NCI-H446 treated with DMSO at 0.1 percent for 48 hours (cell line): ENCODE results near the gene MTHFD1L.
"Not testable (repeated sequence)": the region's sequence is repeated elsewhere in the genome, so short reads cannot be mapped to it uniquely, and the experiment has no call there.

ENCODE experiments used
- DNase-seq: peaks from one replicate; lab custom pipeline; 2025; lab: John Stamatoyannopoulos, UW

MTHFD1L gene

GRCh38 chr6:151068761-151069312 is 203.3 kb downstream of the MTHFD1L start:
- no peak for DNase-seq

GRCh38 chr6:151069641-151070040 is 204.1 kb downstream of the MTHFD1L start:
- no peak for DNase-seq

GRCh38 chr6:151070631-151071051 is 205.1 kb downstream of the MTHFD1L start:
- DNase-seq, result no peak

- DNase-seq, result no peak
Observed at GRCh38 chr6:151071295-151071694, 205.8 kb downstream of the MTHFD1L start.

- DNase-seq, result no peak
Observed at GRCh38 chr6:151073146-151073545, 207.6 kb downstream of the MTHFD1L start.

GRCh38 chr6:151073701-151074100 is 208.2 kb downstream of the MTHFD1L start:
- no peak for DNase-seq

- DNase-seq, result no peak
Observed at GRCh38 chr6:151075005-151075404, 209.5 kb downstream of the MTHFD1L start.

GRCh38 chr6:151075527-151075926 is 210.0 kb downstream of the MTHFD1L start:
- no peak for DNase-seq

- DNase-seq, result no peak
Observed at GRCh38 chr6:151075930-151076555, 210.5 kb downstream of the MTHFD1L start.

- DNase-seq, result no peak
Observed at GRCh38 chr6:151078655-151079054, 213.2 kb downstream of the MTHFD1L start.

GRCh38 chr6:151081656-151082055 is 216.2 kb downstream of the MTHFD1L start:
- DNase-seq, result no peak

GRCh38 chr6:151082079-151082478 is 216.6 kb downstream of the MTHFD1L start:
- DNase-seq, result no peak

GRCh38 chr6:151084275-151084674 is 218.8 kb downstream of the MTHFD1L start:
- no peak for DNase-seq

- not testable (repeated sequence) for DNase-seq
Observed at GRCh38 chr6:151087055-151087454, 221.6 kb downstream of the MTHFD1L start.

GRCh38 chr6:151087861-151088598 is 222.5 kb downstream of the MTHFD1L start:
- DNase-seq, result no peak

GRCh38 chr6:151088599-151088935 is 223.1 kb downstream of the MTHFD1L start:
- no peak for DNase-seq

GRCh38 chr6:151088963-151089362 is 223.5 kb downstream of the MTHFD1L start:
- no peak for DNase-seq

- no peak for DNase-seq
Observed at GRCh38 chr6:151089978-151090377, 224.5 kb downstream of the MTHFD1L start.

GRCh38 chr6:151091571-151091970 is 226.1 kb downstream of the MTHFD1L start:
- DNase-seq, result no peak

- DNase-seq, result no peak
Observed at GRCh38 chr6:151092591-151092990, 227.1 kb downstream of the MTHFD1L start.

- DNase-seq, result no peak
Observed at GRCh38 chr6:151093706-151094105, 228.2 kb downstream of the MTHFD1L start.

- DNase-seq, result no peak
Observed at GRCh38 chr6:151095538-151096254, 230.2 kb downstream of the MTHFD1L start.

- DNase-seq, result no peak
Observed at GRCh38 chr6:151096255-151096612, 230.7 kb downstream of the MTHFD1L start.
